ENCODE measurements around the gene STAMBPL1. TPM values are rescaled to one million over a fixed set of nuclear protein-coding genes. Genes with fewer than 3 reads are reported as not detected.

The STAMBPL1 gene
- total and polyA plus RNA-seq, 2 donors (not counting 3 experiments of a cell fraction or from before 2014, with no cell fraction given), result 0.70 to 1.8 TPM

DNA sequence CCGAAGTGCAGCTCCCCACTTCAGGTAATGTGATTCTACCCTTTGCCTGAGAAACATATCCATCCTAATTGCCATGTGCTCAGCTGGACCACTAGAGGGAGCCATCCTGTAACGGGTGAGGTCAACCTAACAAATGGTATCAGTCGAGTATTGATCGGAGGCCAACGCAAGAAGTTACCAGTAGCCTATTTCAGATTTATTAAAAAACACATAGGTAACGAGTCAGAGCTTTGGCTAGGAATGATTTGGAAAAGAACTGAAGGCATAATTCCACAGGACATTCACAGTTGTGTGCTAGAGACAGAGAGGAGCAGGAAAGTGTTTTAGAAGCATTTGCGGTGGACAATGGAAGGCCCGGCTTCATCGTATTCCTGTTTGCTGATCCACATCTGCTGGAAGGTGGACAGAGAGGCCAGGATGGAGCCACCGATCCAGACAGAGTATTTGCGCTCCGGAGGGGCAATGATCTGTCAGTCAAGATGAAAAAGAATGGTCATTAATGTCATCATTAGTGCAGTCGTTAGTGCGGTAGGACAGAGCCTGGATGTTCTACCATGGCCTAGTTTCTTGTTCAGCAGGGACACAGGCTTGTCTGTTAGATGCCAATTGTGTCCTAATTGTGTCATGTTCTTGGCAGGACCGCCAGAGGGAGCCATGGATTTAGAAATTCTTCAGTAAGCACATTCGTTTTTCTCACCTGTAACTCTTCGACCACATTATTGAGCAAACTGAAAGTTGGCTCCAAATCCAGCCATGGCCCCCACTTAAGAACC lies 55.0 kb downstream of the STAMBPL1 start:
- dilution Hi-C loops (cut with MboI; ENCODE audit: extremely low pct_ligation_motif_present, low sequenced_read_pairs), result no loop called here
- H3K4me2 ChIP-seq (ENCODE audit: insufficient read depth, low read length), result peak overlapping the region; percentile 23

More for the DNA sequence above, 55.0 kb downstream of the STAMBPL1 start:
- Histone ChIP-seq H3K36me3 (ENCODE audit: control insufficient read depth in 2 of 2, extremely low read depth in 1 of 2, insufficient read depth in 2 of 2, low read length in 2 of 2) (no peaks in the 10 kb centered on the region), H3K27ac (ENCODE audit: insufficient read depth, low read depth, low read length) (no peak overlapping the region), H4K20me1 (replicated peaks; ENCODE audit: control insufficient read depth, extremely low read depth, insufficient read depth, low read length) (no peaks in the 10 kb centered on the region), H3K4me3 (replicated peaks in 1 of 3; ENCODE audit: insufficient read depth in 1 of 3, low read depth in 1 of 3, low read length in 3 of 3) (no peak overlapping the region), H3K79me2 (ENCODE audit: control insufficient read depth, insufficient read depth, low read length) (no peaks in the 10 kb centered on the region), H3K27me3 (ENCODE audit: control insufficient read depth in 2 of 2, insufficient read depth in 2 of 2, low read length in 2 of 2) (peaks cover 0 to 2% of the 10 kb centered on the region in 2 experiments), H3K4me1 (ENCODE audit: control insufficient read depth, extremely low read depth, insufficient read depth, low read length) (peaks cover 4% of the 10 kb centered on the region), H3K9me3 (replicated peaks; ENCODE audit: control insufficient read depth, insufficient read depth, low read length) (no peaks in the 10 kb centered on the region), H3K9ac (replicated peaks; ENCODE audit: extremely low read depth, insufficient read depth, low read length) (no peak overlapping the region), H2AFZ (ENCODE audit: low read depth, low read length) (peak overlapping the region; percentile 10), H3K9me1 (replicated peaks; ENCODE audit: control insufficient read depth, extremely low read depth, insufficient read depth, low read length) (no peaks in the 10 kb centered on the region)
- BruUV-seq (replicated peaks), result no TSS peak
- POLR2A ChIA-PET, result no interaction called here
- FAIRE-seq (peak; percentile 88), DNase-seq (ENCODE audit: low read depth, low spot score) (peak; percentile 80)
- no peak for TF ChIP-seq JUN (IDR thresholded peaks at IDR 0.05; ENCODE audit: borderline replicate concordance, insufficient read depth, insufficient read length, low read depth)
- no peak for TF ChIP-seq EZH2 (IDR thresholded peaks at IDR 0.05; ENCODE audit: borderline replicate concordance, low read depth, low read length, severe bottlenecking)
- TF ChIP-seq GATA2 (IDR thresholded peaks at IDR 0.05; ENCODE audit: insufficient read depth, insufficient read length, low read depth, low read length), result no peak
- peak; percentile 76 to 82 for TF ChIP-seq CTCF (IDR thresholded peaks at IDR 0.05; ENCODE audit: extremely low read depth in 1 of 2, insufficient read depth in 1 of 2, low read depth in 1 of 2, low read length in 2 of 2)
- CTCF ChIA-PET, result interaction anchor here (0.6 to 11.9 kb wide), 45 partner anchors 9 to 370 kb away, joined by 3 to 584 read pairs (median 6); partner anchors contain the start of genes CH25H, FAS and STAMBPL1
- intact Hi-C loops (cut with micrococcal nuclease), result loop anchor here (1.0 to 5.0 kb wide), 7 partner anchors 52 to 783 kb away; partner anchors contain the start of gene RNLS

Data from endothelial cell of umbilical vein (primary cell).